NCI-H1048 (cell line): Measurements from ENCODE around the gene GRAMD4.
"Not testable (repeated sequence)": the region's sequence is repeated elsewhere in the genome, so short reads cannot be mapped to it uniquely, and the experiment has no call there.

Source experiments
- DNase-seq: peaks from one replicate; lab custom pipeline; 2025; lab: John Stamatoyannopoulos, UW

Gene GRAMD4

GRCh38 chr22:46620588-46621242, 529 bp downstream of the GRAMD4 start:
- no peak for DNase-seq

- DNase-seq, result not testable (repeated sequence)
Observed at GRCh38 chr22:46621243-46621930, 1.2 kb downstream of the GRAMD4 start.

- DNase-seq, result no peak
Observed at GRCh38 chr22:46622081-46622521, 1.9 kb downstream of the GRAMD4 start.

DNA sequence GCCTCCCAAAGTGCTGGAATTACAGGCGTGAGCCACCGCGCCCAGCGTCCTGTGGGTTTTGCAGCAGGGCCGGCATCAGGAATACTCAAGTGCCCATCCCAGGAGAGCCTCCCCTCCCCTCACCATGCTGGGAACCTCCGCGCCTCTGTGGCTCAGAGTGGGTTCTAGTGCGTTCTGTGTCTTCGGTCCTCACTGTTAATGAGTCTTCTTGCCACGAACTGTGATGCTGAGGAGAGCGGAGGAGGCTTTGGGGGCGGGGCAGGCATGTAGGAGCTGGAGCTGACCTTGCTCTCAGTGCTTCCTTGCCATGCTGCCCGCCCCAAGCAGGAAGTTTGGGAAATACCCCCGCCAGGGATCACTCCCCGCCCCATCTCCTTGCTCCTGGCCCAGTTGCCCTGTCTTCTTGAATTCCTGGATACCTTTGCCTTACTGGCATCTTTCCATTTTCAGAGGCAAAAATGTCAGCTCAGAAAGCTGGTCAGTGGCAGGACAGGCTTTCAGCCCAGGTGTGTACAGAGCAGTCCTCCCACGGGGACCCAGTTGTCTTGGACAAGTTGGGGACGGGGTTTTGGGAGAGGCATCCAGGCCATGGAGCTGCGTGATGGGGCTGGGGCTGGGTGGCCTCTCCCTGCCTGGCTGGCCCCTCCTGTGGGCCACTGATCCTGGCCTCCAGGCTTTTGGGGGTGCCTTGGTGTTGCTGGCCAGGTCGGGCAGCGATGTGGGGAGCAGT, 5.1 kb downstream of the GRAMD4 start:
- DNase-seq, result no peak

GRCh38 chr22:46625843-46626349, 5.7 kb downstream of the GRAMD4 start:
- DNase-seq, result no peak

DNA sequence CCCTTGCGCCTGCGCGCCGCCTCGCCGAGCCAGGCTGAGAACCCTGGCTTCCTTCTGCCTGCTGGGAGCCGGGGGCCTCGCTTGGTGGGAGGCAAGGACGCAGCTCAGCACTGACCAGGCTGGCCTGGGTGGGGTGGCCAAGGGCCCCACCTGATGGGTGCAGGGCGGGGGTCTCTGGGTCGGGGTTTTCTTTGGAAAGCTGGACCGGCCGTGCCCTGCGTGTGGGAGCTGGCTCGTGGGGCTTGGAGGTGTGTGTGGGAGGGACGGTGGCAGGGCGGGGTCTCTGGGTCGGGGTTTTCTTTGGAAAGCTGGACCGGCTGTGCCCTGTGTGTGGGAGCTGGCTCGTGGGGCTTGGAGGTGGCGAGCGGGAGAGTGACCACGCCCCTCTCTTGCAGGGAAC, 6.2 kb downstream of the GRAMD4 start:
- DNase-seq, result no peak

DNA sequence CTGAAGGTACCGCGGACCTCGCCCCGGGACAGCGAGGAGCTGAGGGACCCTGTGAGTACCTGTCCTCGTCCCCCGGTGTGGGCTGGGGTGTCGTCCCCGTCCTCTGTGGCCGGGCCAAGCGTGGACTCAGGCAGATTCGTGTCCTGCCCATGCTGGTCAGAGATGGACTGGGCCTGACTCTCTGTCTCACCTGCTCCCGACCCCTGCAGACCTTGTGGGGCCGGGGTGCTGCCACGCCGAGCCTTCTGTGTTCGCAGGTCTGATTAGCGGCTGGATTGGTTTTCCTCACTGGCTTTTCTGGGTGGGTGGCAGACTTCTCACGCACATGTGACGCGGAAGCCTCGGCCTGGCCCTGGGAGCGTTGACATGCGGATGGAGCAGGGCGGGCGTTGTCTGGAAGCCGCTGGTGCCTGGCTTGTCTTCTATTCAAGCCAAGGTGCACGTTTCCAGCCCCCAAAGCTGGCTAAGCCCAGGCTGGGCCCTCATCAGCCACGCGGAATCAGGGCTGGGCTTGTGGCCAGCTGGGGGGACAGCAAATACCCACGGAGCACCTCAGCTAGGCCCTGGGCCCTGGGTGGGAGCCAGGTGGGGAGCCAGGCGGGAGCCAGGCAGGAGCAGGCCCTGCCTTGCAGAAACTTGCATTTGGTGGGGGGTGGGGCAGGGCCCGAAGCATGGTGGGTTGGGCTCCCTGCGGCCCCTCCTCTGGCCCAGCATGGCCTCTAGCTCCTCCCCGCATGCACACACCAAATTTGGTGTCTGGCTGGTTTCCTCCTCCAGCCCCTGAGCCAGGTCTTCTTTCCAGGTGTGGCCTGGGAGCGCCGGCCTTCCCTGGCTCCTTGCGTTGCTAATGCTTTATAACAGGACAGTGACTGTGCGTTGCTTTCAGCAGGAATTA, 7.0 kb downstream of the GRAMD4 start:
- no peak for DNase-seq

- no peak for DNase-seq
Observed at GRCh38 chr22:46627806-46628482, 7.8 kb downstream of the GRAMD4 start.

- DNase-seq, result no peak
Observed at GRCh38 chr22:46628756-46629155, 8.6 kb downstream of the GRAMD4 start.

- no peak for DNase-seq
Observed at GRCh38 chr22:46629291-46629690, 9.1 kb downstream of the GRAMD4 start.

- no peak for DNase-seq
Observed at GRCh38 chr22:46631113-46631512, 10.9 kb downstream of the GRAMD4 start.

- DNase-seq, result no peak
Observed at GRCh38 chr22:46632646-46633249, 12.6 kb downstream of the GRAMD4 start.

GRCh38 chr22:46633334-46633890, 13.2 kb downstream of the GRAMD4 start:
- no peak for DNase-seq

DNA sequence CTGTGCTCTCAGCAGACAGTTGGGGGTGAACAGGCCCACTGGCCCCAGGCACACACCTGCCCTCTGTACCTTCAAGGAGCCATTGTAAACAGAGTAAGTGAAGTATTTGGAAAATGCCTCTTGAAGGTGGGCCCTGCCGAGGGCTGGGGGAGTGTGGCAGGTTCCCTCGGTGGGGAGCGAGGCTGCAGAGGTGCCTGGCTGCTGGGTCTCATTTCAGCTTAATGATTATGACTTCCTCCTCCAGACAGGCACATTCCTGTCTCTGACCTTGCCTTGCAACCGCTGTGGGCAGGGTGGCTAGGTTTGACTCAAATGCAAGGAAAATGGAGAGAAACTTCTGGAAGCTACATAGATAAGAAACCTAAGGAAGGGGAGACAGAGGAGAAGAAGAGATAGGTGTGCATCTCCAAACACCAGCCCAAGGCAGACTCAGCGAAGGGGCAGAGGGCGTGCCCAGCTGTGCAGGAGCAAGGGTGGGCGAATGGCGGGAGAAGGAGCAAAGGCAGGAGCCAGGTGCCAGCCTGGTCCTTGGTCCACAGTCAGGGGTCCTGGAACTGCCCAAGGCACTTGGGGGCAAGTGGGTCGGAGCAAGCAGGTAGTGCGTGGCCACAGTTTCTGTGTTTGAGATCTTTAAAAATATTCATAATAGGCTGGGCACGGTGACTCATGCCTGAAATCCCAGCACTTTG, 14.0 kb downstream of the GRAMD4 start:
- DNase-seq, result no peak

DNA sequence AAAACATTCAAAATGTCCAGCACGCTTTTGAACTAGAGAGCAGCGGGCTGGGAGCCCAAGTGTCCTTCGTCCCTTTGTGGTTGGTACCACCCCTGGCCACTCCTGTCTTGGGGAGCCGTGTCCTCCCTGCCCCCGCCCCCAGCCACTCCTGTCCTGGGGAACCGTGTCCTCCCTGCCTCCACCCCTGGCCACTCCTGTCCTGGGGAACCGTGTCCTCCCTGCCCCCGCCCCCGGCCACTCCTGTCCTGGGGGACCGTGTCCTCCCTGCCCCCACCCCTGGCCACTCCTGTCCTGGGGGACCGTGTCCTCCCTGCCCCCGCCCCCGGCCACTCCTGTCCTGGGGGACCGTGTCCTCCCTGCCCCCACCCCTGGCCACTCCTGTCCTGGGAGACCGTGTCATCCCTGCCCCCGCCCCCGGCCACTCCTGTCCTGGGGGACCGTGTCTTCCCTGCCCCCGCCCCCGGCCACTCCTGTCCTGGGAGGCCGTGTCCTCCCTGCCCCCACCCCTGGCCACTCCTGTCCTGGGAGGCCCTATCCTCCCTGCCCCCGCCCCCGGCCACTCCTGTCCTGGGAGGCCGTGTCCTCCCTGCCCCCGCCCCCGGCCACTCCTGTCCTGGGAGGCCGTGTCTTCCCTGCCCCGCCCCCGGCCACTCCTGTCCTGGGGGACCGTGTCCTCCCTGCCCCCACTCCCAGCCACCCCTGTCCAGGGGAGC, 14.9 kb downstream of the GRAMD4 start:
- not testable (repeated sequence) for DNase-seq

DNA sequence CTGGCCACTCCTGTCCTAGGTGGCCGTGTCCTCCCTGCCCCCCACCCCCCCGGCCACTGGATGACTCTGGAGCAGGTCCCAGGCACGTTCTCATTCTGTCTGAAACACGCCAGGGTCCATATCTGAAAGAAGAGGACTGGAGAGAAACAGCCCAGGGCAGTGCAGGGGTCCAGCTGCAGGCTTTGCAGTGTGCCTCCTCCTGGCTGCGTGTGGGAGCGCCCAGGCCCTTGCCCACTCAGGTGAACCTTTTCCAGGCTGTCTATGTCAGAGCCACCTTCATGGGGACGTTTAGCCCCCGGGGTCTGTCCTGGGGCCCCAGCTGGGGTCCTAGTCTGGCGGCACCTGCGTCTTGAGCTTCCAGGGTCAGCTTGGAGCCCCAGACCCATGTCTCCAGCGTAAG, 15.6 kb downstream of the GRAMD4 start:
- no peak for DNase-seq

GRCh38 chr22:46636221-46637002, 16.2 kb downstream of the GRAMD4 start:
- DNase-seq, result no peak
